Calu3 (cell line): ENCODE results near the gene FAM53A. TPM values are rescaled to one million over a fixed set of nuclear protein-coding genes. Genes with fewer than 3 reads are reported as not detected.

ENCODE experiments used
- BruUV-seq: library from RNA; stranded (reverse); fragments of 400-500 nt; replicated peaks from 2 replicates; lab custom pipeline; 2021; lab: Mats Ljungman, UMichigan
- CTCF ChIA-PET: fragments of 300-600 bp; sonication (Branson Sonifier 250); formaldehyde crosslinking; loops from one replicate; lab custom pipeline; 2022; ENCODE audit warnings: antibody characterized with exemption; lab: Charles Lee
- DNase-seq: peaks from one replicate; pipeline ENCODE4 v3.0.0; 2022
- H3K27ac Mint-ChIP-seq: one replicate; pipeline ENCODE4 v1.8.0; 2022; ENCODE audit warnings: mixed read lengths; ENCODE audit not compliant: unreplicated experiment
- H3K27me3 Mint-ChIP-seq: one replicate; pipeline ENCODE4 v1.8.0; 2022; ENCODE audit warnings: mixed read lengths; ENCODE audit not compliant: unreplicated experiment
- H3K36me3 Mint-ChIP-seq: one replicate; pipeline ENCODE4 v1.8.0; 2022; ENCODE audit warnings: mild to moderate bottlenecking, moderate library complexity, mixed read lengths; ENCODE audit not compliant: insufficient read depth, unreplicated experiment
- H3K4me1 Mint-ChIP-seq: one replicate; pipeline ENCODE4 v1.8.0; 2022; ENCODE audit warnings: mild to moderate bottlenecking, low read depth, mixed read lengths; ENCODE audit not compliant: unreplicated experiment
- H3K4me3 Mint-ChIP-seq: one replicate; pipeline ENCODE4 v1.8.0; 2022; ENCODE audit warnings: mild to moderate bottlenecking, low read depth, moderate library complexity, mixed read lengths; ENCODE audit not compliant: unreplicated experiment
- H3K9me3 Mint-ChIP-seq: one replicate; pipeline ENCODE4 v1.8.0; 2022; ENCODE audit warnings: low read depth, mixed read lengths; ENCODE audit not compliant: unreplicated experiment
- intact Hi-C: fragments of 100-400 bp; cut with micrococcal nuclease; formaldehyde crosslinking; loops from one replicate; pipeline ENCODE4 v1.10.0; 2022; ENCODE audit not compliant: unreplicated experiment
- total RNA-seq: library from RNA; stranded (reverse); gene quantifications from 2 replicates; pipeline ENCODE4 v1.2.3, GENCODE V29; 2022
- TF ChIP-seq, protein P1 (sequence below): fragments of 200-600 bp; IDR thresholded peaks from one replicate; pipeline ENCODE4 v1.8.0; 2022; ENCODE audit warnings: antibody characterized with exemption; ENCODE audit not compliant: unreplicated experiment

Gene FAM53A
- total RNA-seq, 1 experiment from 2014 or later = 7.3 TPM

DNA sequence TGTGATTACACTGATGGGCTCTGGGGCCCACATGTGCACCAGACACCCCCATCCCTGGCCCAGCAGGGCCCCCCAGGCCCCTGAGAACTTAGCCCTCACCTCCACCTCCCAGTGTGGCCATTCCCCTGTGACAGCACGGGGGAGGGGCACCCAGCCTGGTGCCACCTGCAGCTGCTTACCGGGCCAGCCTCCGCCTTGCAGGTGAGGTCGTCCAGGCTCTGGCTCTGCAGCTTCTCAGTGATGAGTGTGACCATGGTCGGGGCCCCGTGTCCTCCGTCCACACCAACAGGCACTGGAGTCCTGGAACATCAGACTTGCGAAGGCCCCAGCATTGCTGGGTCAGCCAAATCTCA is 15.6 kb downstream of the FAM53A start:
- no TSS peak for BruUV-seq
- TF ChIP-seq, protein P1, sequence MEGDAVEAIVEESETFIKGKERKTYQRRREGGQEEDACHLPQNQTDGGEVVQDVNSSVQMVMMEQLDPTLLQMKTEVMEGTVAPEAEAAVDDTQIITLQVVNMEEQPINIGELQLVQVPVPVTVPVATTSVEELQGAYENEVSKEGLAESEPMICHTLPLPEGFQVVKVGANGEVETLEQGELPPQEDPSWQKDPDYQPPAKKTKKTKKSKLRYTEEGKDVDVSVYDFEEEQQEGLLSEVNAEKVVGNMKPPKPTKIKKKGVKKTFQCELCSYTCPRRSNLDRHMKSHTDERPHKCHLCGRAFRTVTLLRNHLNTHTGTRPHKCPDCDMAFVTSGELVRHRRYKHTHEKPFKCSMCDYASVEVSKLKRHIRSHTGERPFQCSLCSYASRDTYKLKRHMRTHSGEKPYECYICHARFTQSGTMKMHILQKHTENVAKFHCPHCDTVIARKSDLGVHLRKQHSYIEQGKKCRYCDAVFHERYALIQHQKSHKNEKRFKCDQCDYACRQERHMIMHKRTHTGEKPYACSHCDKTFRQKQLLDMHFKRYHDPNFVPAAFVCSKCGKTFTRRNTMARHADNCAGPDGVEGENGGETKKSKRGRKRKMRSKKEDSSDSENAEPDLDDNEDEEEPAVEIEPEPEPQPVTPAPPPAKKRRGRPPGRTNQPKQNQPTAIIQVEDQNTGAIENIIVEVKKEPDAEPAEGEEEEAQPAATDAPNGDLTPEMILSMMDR = no peak
- Mint-ChIP-seq H3K9me3 (no peaks in the 10 kb centered on the region), H3K4me3 (no peak overlapping the region), H3K4me1 (no peaks in the 10 kb centered on the region), H3K36me3 (no peaks in the 10 kb centered on the region), H3K27me3 (no peaks in the 10 kb centered on the region), H3K27ac (no peak overlapping the region)
- CTCF ChIA-PET = no interaction called here
- intact Hi-C loops = no loop called here
- DNase-seq = no peak

DNA sequence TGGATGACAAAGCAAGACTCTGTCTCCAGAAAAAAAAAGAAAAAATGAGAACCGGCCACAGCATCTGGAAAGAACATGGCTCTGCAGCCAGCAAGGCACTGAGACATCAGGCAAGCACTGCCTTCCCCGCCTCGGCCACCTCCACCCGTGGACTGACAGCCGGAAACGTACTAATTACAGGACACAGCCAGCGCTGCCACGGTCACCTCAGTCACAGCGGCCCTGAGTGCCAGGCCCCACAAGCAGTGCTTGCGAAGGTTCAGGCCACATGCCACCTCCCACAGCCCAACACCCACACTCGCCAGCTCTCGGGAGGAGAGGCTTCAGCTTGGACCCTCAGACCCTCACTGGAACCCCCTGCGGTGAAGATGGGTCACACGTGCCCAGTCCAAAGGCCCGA is 16.8 kb downstream of the FAM53A start:
- H3K27ac Mint-ChIP-seq = no peak overlapping the region
- CTCF ChIA-PET = no interaction called here
- BruUV-seq = no TSS peak
- TF ChIP-seq, protein P1 = no peak
- H3K27me3 Mint-ChIP-seq = no peaks in the 10 kb centered on the region
- no peak for DNase-seq
- H3K4me3 Mint-ChIP-seq = no peak overlapping the region
- H3K36me3 Mint-ChIP-seq = no peaks in the 10 kb centered on the region
- no peaks in the 10 kb centered on the region for H3K4me1 Mint-ChIP-seq
- no peaks in the 10 kb centered on the region for H3K9me3 Mint-ChIP-seq
- intact Hi-C loops = no loop called here

DNA sequence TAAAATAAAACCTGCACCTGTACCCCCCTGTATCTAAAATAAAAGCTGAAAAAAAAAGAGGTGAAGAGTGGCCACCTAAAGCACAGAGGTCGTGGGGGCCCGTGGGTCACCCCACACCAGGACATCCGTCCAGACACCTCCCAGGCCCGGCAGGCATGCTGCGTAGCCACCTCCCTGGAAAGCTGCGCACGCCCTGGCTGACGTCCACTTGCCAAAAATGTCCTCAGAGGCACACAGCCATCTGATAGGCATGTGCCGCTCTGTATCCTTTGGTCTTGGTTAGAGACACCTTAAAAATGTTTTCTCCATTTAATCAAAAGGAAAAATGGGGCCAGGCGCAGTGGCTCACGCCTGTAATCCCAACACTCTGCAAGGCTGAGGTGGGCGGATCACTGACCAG is 17.7 kb downstream of the FAM53A start:
- Mint-ChIP-seq H3K4me1 (no peaks in the 10 kb centered on the region), H3K9me3 (no peaks in the 10 kb centered on the region), H3K27me3 (no peaks in the 10 kb centered on the region), H3K36me3 (no peaks in the 10 kb centered on the region), H3K4me3 (no peak overlapping the region), H3K27ac (no peak overlapping the region)
- no TSS peak for BruUV-seq
- intact Hi-C loops = no loop called here
- TF ChIP-seq, protein P1 = no peak
- DNase-seq = no peak
- CTCF ChIA-PET = no interaction called here

DNA sequence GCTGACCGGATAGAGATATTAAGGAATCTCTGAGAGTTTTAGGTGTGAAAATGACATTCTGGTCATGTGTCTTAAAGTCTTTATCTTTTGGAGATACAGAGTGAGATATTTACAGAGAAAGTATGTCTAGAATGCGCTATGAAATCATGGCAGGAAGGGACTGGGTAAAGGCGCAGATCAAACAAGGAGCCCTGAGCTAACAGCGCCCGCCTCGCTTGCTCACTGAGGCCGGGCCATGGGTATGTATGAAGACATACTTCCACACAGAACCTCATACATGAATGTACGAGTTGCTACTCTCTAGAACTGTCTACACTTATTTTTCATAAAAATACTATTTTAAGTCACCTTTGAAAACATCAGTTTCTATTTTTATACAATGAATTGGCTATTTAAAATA is 20.0 kb downstream of the FAM53A start:
- Mint-ChIP-seq H3K4me1 (no peaks in the 10 kb centered on the region), H3K27me3 (no peaks in the 10 kb centered on the region)
- TF ChIP-seq, protein P1 = no peak

More for the DNA sequence above, 20.0 kb downstream of the FAM53A start:
- H3K27ac Mint-ChIP-seq = no peak overlapping the region
- CTCF ChIA-PET = interaction anchor here (0.6 kb wide), 1 partner anchor 21 kb away, joined by 4 read pairs; no protein-coding TSS in a partner anchor
- no peak for DNase-seq
- H3K9me3 Mint-ChIP-seq = no peaks in the 10 kb centered on the region
- no peak overlapping the region for H3K4me3 Mint-ChIP-seq
- no peaks in the 10 kb centered on the region for H3K36me3 Mint-ChIP-seq
- intact Hi-C loops = no loop called here
- BruUV-seq = no TSS peak
